HepG2 (cell line): ENCODE results near the gene TSPAN9. TPM values are rescaled to one million over a fixed set of nuclear protein-coding genes. Genes with fewer than 3 reads are reported as not detected.

ENCODE experiments used
- CENPT ChIP-seq: sonication (generic); formaldehyde crosslinking; IDR thresholded peaks from 2 replicates; pipeline ENCODE4 v1.8.0; 2022; ENCODE audit warnings: low read depth, mild to moderate bottlenecking, moderate library complexity, missing genetic modification reagents
- CERS6 ChIP-seq: sonication (generic); formaldehyde crosslinking; IDR thresholded peaks from 2 replicates; pipeline ENCODE4 v1.5.0; 2020; ENCODE audit warnings: missing genetic modification reagents
- CREB1 ChIP-seq, 2 experiments: fragments of 450-650 bp in 1 of 2; IDR thresholded peaks; 2 replicates each; pipeline ENCODE4 v1.6.1; 2016 to 2017; ENCODE audit warnings: control low read depth in 1 of 2, mild to moderate bottlenecking in 1 of 2, missing compliant biosample characterization in 1 of 2, missing genetic modification characterization in 1 of 2
- FOXJ3 ChIP-seq: sonication (generic); formaldehyde crosslinking; IDR thresholded peaks from 2 replicates; pipeline ENCODE4 v1.4.0; 2020; ENCODE audit warnings: missing genetic modification reagents, mild to moderate bottlenecking, borderline replicate concordance
- FOXO1 ChIP-seq: sonication (generic); formaldehyde crosslinking; IDR thresholded peaks from 2 replicates; pipeline ENCODE4 v1.4.0; 2020; ENCODE audit warnings: missing genetic modification reagents
- MED8 ChIP-seq: sonication (generic); formaldehyde crosslinking; IDR thresholded peaks from 2 replicates; pipeline ENCODE4 v1.8.1; 2023; ENCODE audit warnings: mild to moderate bottlenecking, missing genetic modification reagents; ENCODE audit not compliant: insufficient replicate concordance
- NR2F2 ChIP-seq: IDR thresholded peaks from 2 replicates; pipeline ENCODE4 v1.6.1; 2012; ENCODE audit warnings: low read depth, inconsistent platforms, borderline replicate concordance
- PHF20 ChIP-seq: sonication (generic); formaldehyde crosslinking; IDR thresholded peaks from 2 replicates; pipeline ENCODE4 v1.5.0; 2020; ENCODE audit warnings: mild to moderate bottlenecking, missing genetic modification reagents
- SKI ChIP-seq: fragments of 450-650 bp; IDR thresholded peaks from one replicate; pipeline ENCODE4 v1.6.1; 2018; ENCODE audit warnings: mild to moderate bottlenecking; ENCODE audit not compliant: partially characterized antibody
- ZBTB3 ChIP-seq: sonication (generic); formaldehyde crosslinking; IDR thresholded peaks from 2 replicates; pipeline ENCODE4 v1.4.0; 2020; ENCODE audit warnings: low read depth, mild to moderate bottlenecking, moderate library complexity, missing genetic modification reagents, borderline replicate concordance
- ZNF468 ChIP-seq: sonication (generic); formaldehyde crosslinking; IDR thresholded peaks from 2 replicates; pipeline ENCODE4 v1.8.0; 2022; ENCODE audit warnings: mild to moderate bottlenecking, moderate library complexity, missing genetic modification reagents
- ZNF776 ChIP-seq: sonication (generic); formaldehyde crosslinking; IDR thresholded peaks from 2 replicates; pipeline ENCODE4 v1.4.0; 2020; ENCODE audit warnings: mild to moderate bottlenecking, missing genetic modification reagents
- ZNF782 ChIP-seq: sonication (generic); formaldehyde crosslinking; IDR thresholded peaks from 2 replicates; pipeline ENCODE4 v1.4.0; 2020; ENCODE audit warnings: missing genetic modification reagents, mild to moderate bottlenecking, borderline replicate concordance
- polyA plus RNA-seq, 8 experiments: library from polyadenylated mRNA; depleted of rRNA in 3 of 8; stranded (reverse) in 7 of 8; unstranded in 1 of 8; fragments of >200 nt; fragmentation: Illumina TruSeq in 4 of 8; extraction: Trizol in 4 of 8; gene quantifications; 2 replicates each; pipeline versions ENCODE4 v1.2.1 to v1.2.3, GENCODE V29; 2011 to 2016; ENCODE audit warnings: low read depth in 4 of 8, missing spikeins in 1 of 8, mixed read lengths in 1 of 8; ENCODE audit not compliant: insufficient read depth in 1 of 8
- total RNA-seq, 5 experiments: library from RNA; depleted of rRNA; stranded (reverse); fragments of >200 nt; fragmentation: Illumina TruSeq; extraction: Trizol; gene quantifications; 2 replicates each; pipeline ENCODE4 v1.2.3, GENCODE V29; 2016; ENCODE audit warnings: low read depth in 1 of 5
- TF ChIP-seq, protein P1 (sequence below): sonication (generic); formaldehyde crosslinking; IDR thresholded peaks from 2 replicates; pipeline ENCODE4 v1.8.0; 2022; ENCODE audit warnings: mild to moderate bottlenecking, missing genetic modification reagents, moderate library complexity
- TF ChIP-seq, protein P2 (sequence below): sonication (generic); formaldehyde crosslinking; IDR thresholded peaks from 2 replicates; pipeline ENCODE4 v1.5.1; 2020; ENCODE audit warnings: mild to moderate bottlenecking, missing genetic modification reagents, borderline replicate concordance
- TF ChIP-seq, protein P3 (sequence below): sonication (generic); formaldehyde crosslinking; IDR thresholded peaks from 2 replicates; pipeline ENCODE4 v1.4.0; 2020; ENCODE audit warnings: mild to moderate bottlenecking, missing genetic modification reagents

Gene TSPAN9
- total and polyA plus RNA-seq, 2 of the 13 experiments (the other 11 are each of a cell fraction or from before 2014, with no cell fraction given): 18.1 to 42.3 TPM

DNA sequence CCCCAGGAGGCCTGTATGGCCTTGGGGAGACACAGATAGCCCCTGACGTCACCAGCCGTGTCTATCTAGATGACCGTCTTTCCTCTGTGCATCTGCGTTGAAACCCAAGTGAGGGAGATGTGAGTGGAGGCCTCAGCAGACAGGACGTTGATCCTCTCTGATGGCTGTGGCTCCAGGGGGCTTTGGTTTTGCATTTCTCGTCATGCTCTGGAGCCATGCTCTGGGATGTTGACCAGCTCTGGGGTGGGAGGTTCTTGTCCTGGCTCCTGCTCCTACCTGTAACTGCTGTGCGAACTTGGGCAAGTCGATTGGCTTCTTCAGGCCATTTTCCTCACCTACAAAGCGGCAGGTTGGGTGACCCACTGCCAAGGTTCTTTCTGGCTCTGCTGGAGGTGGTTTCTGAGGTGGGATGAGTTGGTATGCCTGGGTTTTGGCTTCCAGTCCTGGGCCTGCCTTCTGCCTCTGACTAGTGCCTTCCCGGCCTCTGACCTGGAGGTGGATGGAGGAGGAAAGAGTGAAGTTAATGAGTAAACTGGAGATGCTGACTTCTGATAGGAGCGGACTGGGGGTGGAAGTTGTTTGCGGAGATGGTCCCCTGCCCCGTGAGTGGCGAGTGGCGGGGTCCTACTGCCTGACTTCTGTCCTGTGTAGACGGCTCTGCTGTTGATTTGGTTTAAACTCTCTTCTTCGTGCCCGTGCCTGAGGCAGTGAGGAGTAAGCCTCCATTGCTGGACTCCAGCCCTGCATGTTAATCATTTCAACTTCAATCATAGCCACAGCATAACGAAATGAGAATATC, 8.4 kb downstream of the TSPAN9 start (continued):
- TF ChIP-seq ZNF468: no peak
- TF ChIP-seq FOXJ3: no peak
- no peak for TF ChIP-seq NR2F2
- TF ChIP-seq, protein P1, sequence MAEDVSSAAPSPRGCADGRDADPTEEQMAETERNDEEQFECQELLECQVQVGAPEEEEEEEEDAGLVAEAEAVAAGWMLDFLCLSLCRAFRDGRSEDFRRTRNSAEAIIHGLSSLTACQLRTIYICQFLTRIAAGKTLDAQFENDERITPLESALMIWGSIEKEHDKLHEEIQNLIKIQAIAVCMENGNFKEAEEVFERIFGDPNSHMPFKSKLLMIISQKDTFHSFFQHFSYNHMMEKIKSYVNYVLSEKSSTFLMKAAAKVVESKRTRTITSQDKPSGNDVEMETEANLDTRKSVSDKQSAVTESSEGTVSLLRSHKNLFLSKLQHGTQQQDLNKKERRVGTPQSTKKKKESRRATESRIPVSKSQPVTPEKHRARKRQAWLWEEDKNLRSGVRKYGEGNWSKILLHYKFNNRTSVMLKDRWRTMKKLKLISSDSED: no peak
- peak; percentile 12; the same call in 1 of the 2 replicates for TF ChIP-seq FOXO1 (CRISPR knock-in tag)
- no peak for TF ChIP-seq PHF20 (CRISPR knock-in tag)
- no peak for TF ChIP-seq ZNF782
- TF ChIP-seq MED8: no peak
- no peak for TF ChIP-seq CENPT
- TF ChIP-seq ZNF776 (CRISPR knock-in tag): no peak
- TF ChIP-seq, protein P2, sequence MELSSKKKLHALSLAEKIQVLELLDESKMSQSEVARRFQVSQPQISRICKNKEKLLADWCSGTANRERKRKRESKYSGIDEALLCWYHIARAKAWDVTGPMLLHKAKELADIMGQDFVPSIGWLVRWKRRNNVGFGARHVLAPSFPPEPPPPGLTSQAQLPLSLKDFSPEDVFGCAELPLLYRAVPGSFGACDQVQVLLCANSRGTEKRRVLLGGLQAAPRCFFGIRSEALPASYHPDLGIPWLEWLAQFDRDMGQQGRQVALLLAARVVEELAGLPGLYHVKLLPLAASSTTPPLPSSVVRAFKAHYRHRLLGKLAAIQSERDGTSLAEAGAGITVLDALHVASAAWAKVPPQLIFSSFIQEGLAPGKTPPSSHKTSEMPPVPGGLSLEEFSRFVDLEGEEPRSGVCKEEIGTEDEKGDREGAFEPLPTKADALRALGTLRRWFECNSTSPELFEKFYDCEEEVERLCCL: no peak
- TF ChIP-seq, protein P3, sequence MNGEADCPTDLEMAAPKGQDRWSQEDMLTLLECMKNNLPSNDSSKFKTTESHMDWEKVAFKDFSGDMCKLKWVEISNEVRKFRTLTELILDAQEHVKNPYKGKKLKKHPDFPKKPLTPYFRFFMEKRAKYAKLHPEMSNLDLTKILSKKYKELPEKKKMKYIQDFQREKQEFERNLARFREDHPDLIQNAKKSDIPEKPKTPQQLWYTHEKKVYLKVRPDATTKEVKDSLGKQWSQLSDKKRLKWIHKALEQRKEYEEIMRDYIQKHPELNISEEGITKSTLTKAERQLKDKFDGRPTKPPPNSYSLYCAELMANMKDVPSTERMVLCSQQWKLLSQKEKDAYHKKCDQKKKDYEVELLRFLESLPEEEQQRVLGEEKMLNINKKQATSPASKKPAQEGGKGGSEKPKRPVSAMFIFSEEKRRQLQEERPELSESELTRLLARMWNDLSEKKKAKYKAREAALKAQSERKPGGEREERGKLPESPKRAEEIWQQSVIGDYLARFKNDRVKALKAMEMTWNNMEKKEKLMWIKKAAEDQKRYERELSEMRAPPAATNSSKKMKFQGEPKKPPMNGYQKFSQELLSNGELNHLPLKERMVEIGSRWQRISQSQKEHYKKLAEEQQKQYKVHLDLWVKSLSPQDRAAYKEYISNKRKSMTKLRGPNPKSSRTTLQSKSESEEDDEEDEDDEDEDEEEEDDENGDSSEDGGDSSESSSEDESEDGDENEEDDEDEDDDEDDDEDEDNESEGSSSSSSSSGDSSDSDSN (CRISPR knock-in tag): peak; percentile 51; the same call in 1 of the 2 replicates
- no peak for TF ChIP-seq SKI
- no peak for TF ChIP-seq CERS6 (CRISPR knock-in tag)
- TF ChIP-seq CREB1 (IDR thresholded peaks at IDR 0.05): peak; percentile 82
- no peak for TF ChIP-seq CREB1 (CRISPR knock-in tag; IDR thresholded peaks at IDR 0.05)
- TF ChIP-seq ZBTB3: no peak
